GM19025 (cell line): ENCODE data around the gene FAM20C.

Source experiments
- ATAC-seq: cut with Tn5 transposase; IDR thresholded peaks from one replicate; pipeline ENCODE4 v1.9.1; 2021; ENCODE audit warnings: mild to moderate bottlenecking, low read depth, moderate library complexity; ENCODE audit not compliant: unreplicated experiment

The FAM20C gene

GRCh38 chr7:221978-222715 lies 29.8 kb downstream of the FAM20C start:
- no peak for ATAC-seq

- ATAC-seq: no peak
These were observed 30.3 kb downstream of the FAM20C start for GRCh38 chr7:222716-223041.

GRCh38 chr7:223118-223800 lies 30.9 kb downstream of the FAM20C start:
- no peak for ATAC-seq

- no peak for ATAC-seq
These were observed 31.5 kb downstream of the FAM20C start for GRCh38 chr7:223861-224260.

- ATAC-seq: no peak
These were observed 34.0 kb downstream of the FAM20C start for GRCh38 chr7:226281-226895.

- ATAC-seq: no peak
These were observed 35.6 kb downstream of the FAM20C start for GRCh38 chr7:227926-228325.

- ATAC-seq: no peak
These were observed 36.2 kb downstream of the FAM20C start for GRCh38 chr7:228610-229009.

GRCh38 chr7:229184-229964 lies 37.0 kb downstream of the FAM20C start:
- no peak for ATAC-seq

GRCh38 chr7:230274-230673 lies 37.9 kb downstream of the FAM20C start:
- no peak for ATAC-seq

- ATAC-seq: no peak
These were observed 38.9 kb downstream of the FAM20C start for GRCh38 chr7:231030-231857.

- no peak for ATAC-seq
These were observed 39.5 kb downstream of the FAM20C start for GRCh38 chr7:231858-232246.

GRCh38 chr7:232410-233248 lies 40.3 kb downstream of the FAM20C start:
- ATAC-seq: no peak

- ATAC-seq: no peak
These were observed 41.1 kb downstream of the FAM20C start for GRCh38 chr7:233249-234035.

GRCh38 chr7:234051-234707 lies 41.8 kb downstream of the FAM20C start:
- no peak for ATAC-seq

- ATAC-seq: no peak
These were observed 42.6 kb downstream of the FAM20C start for GRCh38 chr7:234708-235553.

- no peak for ATAC-seq
These were observed 43.4 kb downstream of the FAM20C start for GRCh38 chr7:235576-236395.
